ENCODE measurements around the gene ARID3C. TPM values are rescaled to one million over a fixed set of nuclear protein-coding genes. Genes with fewer than 3 reads are reported as not detected.

Gene ARID3C
- total RNA-seq, 4 donors from 2014 or later = not detected

GRCh38 chr9:34669809-34670562, 41.1 kb upstream of the ARID3C start:
- H3K27ac ChIP-seq = no peak overlapping the region
- no peak overlapping the region for H3K4me3 ChIP-seq
- H3K36me3 ChIP-seq = peaks cover 0 to 11% (median 0%) of the 10 kb centered on the region in 3 donors
- no peaks in the 10 kb centered on the region for H3K27me3 ChIP-seq
- no peaks in the 10 kb centered on the region for H3K9me3 ChIP-seq
- peaks cover under 1 to 26% (median 1%) of the 10 kb centered on the region in 3 donors for H3K4me1 ChIP-seq
- intact Hi-C loops (cut with DNase I) = no loop called here
- no peak for DNase-seq
- 90 to 94% methylated on average over 5 of the region's 5 CpGs for WGBS, 2 donors
- TF ChIP-seq, protein P1, sequence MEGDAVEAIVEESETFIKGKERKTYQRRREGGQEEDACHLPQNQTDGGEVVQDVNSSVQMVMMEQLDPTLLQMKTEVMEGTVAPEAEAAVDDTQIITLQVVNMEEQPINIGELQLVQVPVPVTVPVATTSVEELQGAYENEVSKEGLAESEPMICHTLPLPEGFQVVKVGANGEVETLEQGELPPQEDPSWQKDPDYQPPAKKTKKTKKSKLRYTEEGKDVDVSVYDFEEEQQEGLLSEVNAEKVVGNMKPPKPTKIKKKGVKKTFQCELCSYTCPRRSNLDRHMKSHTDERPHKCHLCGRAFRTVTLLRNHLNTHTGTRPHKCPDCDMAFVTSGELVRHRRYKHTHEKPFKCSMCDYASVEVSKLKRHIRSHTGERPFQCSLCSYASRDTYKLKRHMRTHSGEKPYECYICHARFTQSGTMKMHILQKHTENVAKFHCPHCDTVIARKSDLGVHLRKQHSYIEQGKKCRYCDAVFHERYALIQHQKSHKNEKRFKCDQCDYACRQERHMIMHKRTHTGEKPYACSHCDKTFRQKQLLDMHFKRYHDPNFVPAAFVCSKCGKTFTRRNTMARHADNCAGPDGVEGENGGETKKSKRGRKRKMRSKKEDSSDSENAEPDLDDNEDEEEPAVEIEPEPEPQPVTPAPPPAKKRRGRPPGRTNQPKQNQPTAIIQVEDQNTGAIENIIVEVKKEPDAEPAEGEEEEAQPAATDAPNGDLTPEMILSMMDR (IDR thresholded peaks at IDR 0.05) = no peak
- TF ChIP-seq POLR2A (IDR thresholded peaks at IDR 0.05) = no peak

DNA sequence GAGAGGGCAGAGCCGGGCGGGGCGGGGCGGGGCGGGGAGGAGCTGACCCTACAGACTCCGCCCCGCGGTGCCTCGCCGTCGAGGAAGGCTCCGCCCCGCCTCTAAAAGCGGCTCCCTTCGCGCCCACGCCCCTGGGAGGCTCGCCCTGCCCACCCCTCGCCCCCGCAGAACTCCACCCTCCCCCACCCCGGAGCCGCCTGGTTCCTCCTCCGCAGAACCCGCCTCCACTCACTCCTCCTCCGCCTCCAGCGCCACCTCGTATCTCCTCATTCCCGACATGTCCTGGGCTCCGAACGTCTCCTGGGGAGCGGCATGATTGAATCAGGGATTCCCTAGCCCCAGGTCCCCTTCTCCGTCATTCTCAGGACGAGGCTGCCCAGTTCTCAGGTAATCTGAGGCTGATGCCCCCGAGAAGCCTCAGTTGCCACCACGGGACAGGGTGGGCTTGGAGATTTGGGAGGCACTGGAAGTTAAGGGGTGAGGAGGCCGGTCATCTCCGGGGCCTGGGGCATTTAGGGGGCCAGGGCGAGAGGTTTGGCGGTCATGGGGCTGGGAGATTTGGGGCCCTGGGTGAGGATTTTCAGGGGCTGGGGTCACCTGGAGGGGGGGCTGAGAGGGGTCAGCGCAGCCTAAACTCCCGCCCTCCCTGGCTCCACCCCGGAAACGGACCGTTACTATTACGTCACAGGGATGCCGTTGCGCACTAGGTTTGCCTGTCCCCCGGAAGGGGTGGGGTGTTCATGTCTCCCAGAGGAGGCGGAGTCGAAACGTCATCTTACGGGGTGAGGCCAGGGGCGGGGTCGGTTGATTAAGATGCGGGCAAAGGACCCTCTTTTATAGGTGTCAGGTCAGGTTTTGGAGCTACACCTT, 36.8 kb upstream of the ARID3C start:
- H3K36me3 ChIP-seq = peaks cover 0 to 20% (median 0%) of the 10 kb centered on the region in 3 donors
- H3K4me1 ChIP-seq = peaks cover 9 to 58% (median 20%) of the 10 kb centered on the region in 3 donors
- H3K9me3 ChIP-seq = no peaks in the 10 kb centered on the region
- intact Hi-C loops (cut with DNase I) = no loop called here
- peak overlapping the region; percentile 94 to 99 (median 98) for H3K27ac ChIP-seq
- H3K4me3 ChIP-seq = peak overlapping the region; percentile 49 to 88 (median 72)
- 7 to 12% methylated on average over 6 of the region's 55 CpGs for WGBS, 2 donors
- TF ChIP-seq, protein P1 (IDR thresholded peaks at IDR 0.05) = no peak
- peak in 2 of 4 donors; percentile 76 to 85 for TF ChIP-seq POLR2A (IDR thresholded peaks at IDR 0.05)
- H3K27me3 ChIP-seq = no peaks in the 10 kb centered on the region
- DNase-seq = peak; percentile 79

DNA sequence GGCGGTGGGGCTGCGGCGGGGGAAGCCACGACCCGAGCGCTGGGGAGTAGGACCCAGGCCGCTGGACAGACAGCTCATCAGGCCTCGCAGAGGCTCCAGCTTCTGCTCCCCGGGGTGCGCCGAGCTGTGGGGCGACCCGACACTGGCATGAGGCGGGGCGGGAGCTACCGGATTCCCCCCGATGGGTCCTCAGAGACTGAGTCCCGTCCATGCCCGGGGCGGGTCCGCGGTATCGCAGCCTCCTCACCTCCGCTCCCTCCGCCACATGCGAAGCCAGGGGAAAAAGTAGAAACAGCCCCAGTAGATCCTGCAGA, 36.2 kb upstream of the ARID3C start:
- peak overlapping the region; percentile 49 to 88 (median 72) for H3K4me3 ChIP-seq
- H3K27me3 ChIP-seq = no peaks in the 10 kb centered on the region
- peaks cover 9 to 62% (median 20%) of the 10 kb centered on the region in 3 donors for H3K4me1 ChIP-seq
- 5 to 15% methylated on average over 8 to 10 of the region's 26 CpGs for WGBS, 2 donors
- H3K9me3 ChIP-seq = no peaks in the 10 kb centered on the region
- DNase-seq = no peak
- H3K27ac ChIP-seq = peak overlapping the region; percentile 94 to 99 (median 98)
- intact Hi-C loops (cut with DNase I) = no loop called here
- peaks cover 0 to 24% (median 0%) of the 10 kb centered on the region in 3 donors for H3K36me3 ChIP-seq
- TF ChIP-seq, protein P1 (IDR thresholded peaks at IDR 0.05) = no peak
- peak in 1 of 4 donors; percentile 6 for TF ChIP-seq POLR2A (IDR thresholded peaks at IDR 0.05)

DNA sequence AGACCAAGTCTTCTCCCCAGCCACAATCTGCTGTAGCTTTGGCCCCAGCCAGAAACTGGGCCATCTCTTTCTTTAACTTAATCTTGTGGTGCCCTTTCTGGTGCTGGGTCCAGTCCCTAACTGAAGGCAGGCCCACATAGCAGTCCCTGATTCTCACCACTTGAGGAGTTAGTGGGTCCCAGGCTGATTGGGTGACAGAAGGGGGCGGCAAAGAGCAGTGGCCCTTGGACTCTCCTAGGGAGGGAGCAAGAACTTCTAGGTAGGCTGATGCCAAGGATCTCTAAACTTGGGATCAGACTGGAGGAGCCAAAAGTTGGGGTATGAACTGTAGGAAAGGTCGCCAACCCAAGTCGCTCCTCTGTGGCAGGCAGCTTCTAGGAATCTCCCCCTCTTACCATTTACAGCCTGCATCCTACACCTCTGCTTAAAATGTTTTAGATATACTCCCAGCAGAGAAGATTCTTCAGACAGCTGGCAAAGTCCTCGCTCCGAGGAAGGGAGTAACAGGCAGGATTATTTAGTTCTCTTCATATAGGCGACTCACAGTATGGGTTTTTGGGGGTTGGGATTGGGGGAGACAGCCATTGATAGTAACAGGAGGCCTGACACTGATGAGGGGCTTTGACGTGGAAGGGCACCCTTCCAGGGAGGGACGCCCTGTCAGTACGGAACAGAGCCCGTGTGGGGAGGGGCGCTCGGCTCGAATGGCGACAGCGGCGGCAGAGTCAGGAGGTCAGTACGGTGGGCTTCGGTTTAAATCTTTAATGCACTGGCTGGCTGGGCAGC, 35.6 kb upstream of the ARID3C start:
- H3K4me1 ChIP-seq = peaks cover 9 to 68% (median 20%) of the 10 kb centered on the region in 3 donors
- H3K9me3 ChIP-seq = no peaks in the 10 kb centered on the region
- no peak for DNase-seq
- H3K27ac ChIP-seq = peak overlapping the region; percentile 94 to 99 (median 98)
- H3K27me3 ChIP-seq = no peaks in the 10 kb centered on the region
- peak overlapping the region; percentile 49 to 88 (median 72) for H3K4me3 ChIP-seq
- H3K36me3 ChIP-seq = peaks cover 0 to 24% (median 0%) of the 10 kb centered on the region in 3 donors
- WGBS, 2 donors = 23 to 40% methylated on average over 6 to 17 of the region's 18 CpGs
- no peak for TF ChIP-seq POLR2A (IDR thresholded peaks at IDR 0.05)
- TF ChIP-seq, protein P1 (IDR thresholded peaks at IDR 0.05) = peak; percentile 61 to 79 (median 72)
- intact Hi-C loops (cut with DNase I) = no loop called here
